ENCODE results near the gene DHX8.
"Not testable (repeated sequence)": the region's sequence is repeated elsewhere in the genome, so short reads cannot be mapped to it uniquely, and the experiment has no call there.

Gene DHX8

GRCh38 chr17:43461185-43461584, 22.6 kb upstream of the DHX8 start:
- DNase-seq (ENCODE audit: low read depth), result no peak

GRCh38 chr17:43462569-43462968, 21.2 kb upstream of the DHX8 start:
- not testable (repeated sequence) for DNase-seq (ENCODE audit: low read depth)

- no peak for DNase-seq (ENCODE audit: low read depth)
These were observed 20.5 kb upstream of the DHX8 start for GRCh38 chr17:43463241-43463640.

GRCh38 chr17:43464046-43464445, 19.7 kb upstream of the DHX8 start:
- DNase-seq (ENCODE audit: low read depth), result no peak

GRCh38 chr17:43465049-43465448, 18.7 kb upstream of the DHX8 start:
- DNase-seq (ENCODE audit: low read depth), result no peak

GRCh38 chr17:43467981-43468581, 15.7 kb upstream of the DHX8 start:
- DNase-seq (ENCODE audit: low read depth), result peak; percentile 63

- peak; percentile 92 for DNase-seq (ENCODE audit: low read depth)
These were observed 15.1 kb upstream of the DHX8 start for GRCh38 chr17:43468691-43469139.

GRCh38 chr17:43469145-43469544, 14.6 kb upstream of the DHX8 start:
- peak; percentile 98 for DNase-seq (ENCODE audit: low read depth)

GRCh38 chr17:43471585-43472160, 12.1 kb upstream of the DHX8 start:
- peak; percentile 34 for DNase-seq (ENCODE audit: low read depth)

GRCh38 chr17:43475494-43476089, 8.2 kb upstream of the DHX8 start:
- no peak for DNase-seq (ENCODE audit: low read depth)

- DNase-seq (ENCODE audit: low read depth), result not testable (repeated sequence)
These were observed 7.5 kb upstream of the DHX8 start for GRCh38 chr17:43476306-43476705.

- DNase-seq (ENCODE audit: low read depth), result no peak
These were observed 5.7 kb upstream of the DHX8 start for GRCh38 chr17:43477832-43478634.

- DNase-seq (ENCODE audit: low read depth), result no peak
These were observed 3.8 kb upstream of the DHX8 start for GRCh38 chr17:43479948-43480347.

GRCh38 chr17:43482103-43483012, 1.4 kb upstream of the DHX8 start:
- no peak for DNase-seq (ENCODE audit: low read depth)

- DNase-seq (ENCODE audit: low read depth), result no peak
These were observed 6.8 kb downstream of the DHX8 start for GRCh38 chr17:43490621-43491020.

GRCh38 chr17:43509440-43509839, 25.7 kb downstream of the DHX8 start:
- DNase-seq (ENCODE audit: low read depth), result not testable (repeated sequence)

- DNase-seq (ENCODE audit: low read depth), result not testable (repeated sequence)
These were observed 27.4 kb downstream of the DHX8 start for GRCh38 chr17:43511199-43511598.

- no peak for DNase-seq (ENCODE audit: low read depth)
These were observed 31.9 kb downstream of the DHX8 start for GRCh38 chr17:43515656-43516055.

- DNase-seq (ENCODE audit: low read depth), result peak; percentile 10
These were observed 33.4 kb downstream of the DHX8 start for GRCh38 chr17:43517161-43517560.

GRCh38 chr17:43517615-43518386, 34.0 kb downstream of the DHX8 start:
- peak; percentile 70 for DNase-seq (ENCODE audit: low read depth)

GRCh38 chr17:43521389-43521788, 37.6 kb downstream of the DHX8 start:
- DNase-seq (ENCODE audit: low read depth), result no peak

All from ELR (cell line).